Muscle layer of duodenum (tissue), 2 donors: ENCODE results near the gene TTI1.

Source experiments
- H3K27ac ChIP-seq: one replicate; pipeline ENCODE4 v1.7.0; 2013; ENCODE audit warnings: mild to moderate bottlenecking, low read length
- H3K27me3 ChIP-seq: one replicate; pipeline ENCODE4 v1.7.0; 2013; ENCODE audit warnings: low read depth, mild to moderate bottlenecking, control low read depth, low read length
- H3K36me3 ChIP-seq, 2 donors: one replicate each; pipeline ENCODE4 v1.7.0; 2013; ENCODE audit warnings: low read length in 2 of 2, control low read depth in 1 of 2, mild to moderate bottlenecking in 1 of 2; ENCODE audit not compliant: insufficient read depth in 2 of 2, control insufficient read depth in 1 of 2
- H3K4me1 ChIP-seq, 2 donors: one replicate each; pipeline ENCODE4 v1.7.0; 2013; ENCODE audit warnings: low read length in 2 of 2, mild to moderate bottlenecking in 2 of 2, control low read depth in 1 of 2, moderate library complexity in 1 of 2; ENCODE audit not compliant: insufficient read depth in 2 of 2, control insufficient read depth in 1 of 2
- H3K4me3 ChIP-seq, 2 donors: one replicate each; pipeline ENCODE4 v1.7.0; 2013; ENCODE audit warnings: low read length in 2 of 2, low read depth in 1 of 2, mild to moderate bottlenecking in 1 of 2
- H3K9me3 ChIP-seq, 2 donors: one replicate each; pipeline ENCODE4 v1.7.0; 2013; ENCODE audit warnings: low read length in 2 of 2, control low read depth in 1 of 2, mild to moderate bottlenecking in 1 of 2; ENCODE audit not compliant: control insufficient read depth in 1 of 2
- donor health status: healthy.

Gene TTI1

DNA sequence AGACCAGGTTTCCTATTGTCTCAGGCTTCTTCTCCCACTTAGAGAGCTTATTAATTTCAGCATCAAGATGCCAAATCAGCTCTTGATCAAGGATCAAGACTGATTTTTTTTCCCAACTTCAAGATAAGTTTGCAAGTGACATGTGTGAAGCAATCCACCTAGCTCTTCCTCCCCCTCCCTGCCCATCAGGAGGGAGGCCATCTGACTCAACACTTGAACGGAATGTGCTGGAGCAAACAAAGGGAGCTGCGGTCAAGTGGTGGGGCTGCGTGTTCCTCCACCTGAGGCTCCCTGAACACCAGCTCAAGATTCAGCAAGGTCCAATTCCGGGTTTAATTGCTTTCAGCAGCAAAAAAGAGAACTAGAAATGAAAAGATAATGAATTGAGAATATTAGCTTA, 38.7 kb downstream of the TTI1 start:
- peaks cover 0 to 18% of the 10 kb centered on the region in 2 donors for H3K4me1 ChIP-seq
- no peaks in the 10 kb centered on the region for H3K9me3 ChIP-seq
- H3K27me3 ChIP-seq: no peaks in the 10 kb centered on the region
- H3K27ac ChIP-seq: no peak overlapping the region
- H3K36me3 ChIP-seq: peaks cover 50 to 65% of the 10 kb centered on the region in 2 donors
- no peak overlapping the region for H3K4me3 ChIP-seq

DNA sequence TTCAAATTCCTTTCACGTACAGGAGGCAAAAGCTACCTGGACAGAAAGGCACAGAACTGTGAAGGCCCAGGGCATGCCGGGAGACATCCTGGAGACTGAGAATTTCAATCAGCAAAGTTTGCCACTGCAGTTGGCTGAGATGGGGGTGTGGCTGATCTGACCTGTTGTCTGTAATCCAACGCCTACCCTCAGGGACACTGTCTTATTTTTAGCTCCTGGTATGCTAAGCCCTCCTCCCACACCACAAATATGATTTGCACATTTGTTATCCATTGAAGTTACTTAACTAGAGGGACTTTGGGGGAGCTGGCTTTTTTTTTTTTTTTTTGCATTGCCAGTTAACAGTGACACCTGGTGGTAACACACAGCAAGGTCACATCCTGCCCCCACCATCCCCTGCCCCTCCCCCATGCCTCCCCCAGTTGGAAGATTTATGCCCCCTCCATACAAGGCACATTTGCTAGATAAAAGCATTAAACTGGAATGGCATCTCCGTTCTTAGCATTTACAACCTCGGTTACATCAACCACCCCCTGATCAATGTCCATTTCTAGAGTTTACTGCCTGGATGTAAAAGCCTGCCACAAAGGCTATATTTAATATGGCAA, 40.4 kb downstream of the TTI1 start:
- H3K4me1 ChIP-seq: peaks cover 0 to 18% of the 10 kb centered on the region in 2 donors
- peaks cover 36 to 55% of the 10 kb centered on the region in 2 donors for H3K36me3 ChIP-seq
- H3K9me3 ChIP-seq: no peaks in the 10 kb centered on the region
- no peak overlapping the region for H3K27ac ChIP-seq
- H3K27me3 ChIP-seq: no peaks in the 10 kb centered on the region
- no peak overlapping the region for H3K4me3 ChIP-seq

DNA sequence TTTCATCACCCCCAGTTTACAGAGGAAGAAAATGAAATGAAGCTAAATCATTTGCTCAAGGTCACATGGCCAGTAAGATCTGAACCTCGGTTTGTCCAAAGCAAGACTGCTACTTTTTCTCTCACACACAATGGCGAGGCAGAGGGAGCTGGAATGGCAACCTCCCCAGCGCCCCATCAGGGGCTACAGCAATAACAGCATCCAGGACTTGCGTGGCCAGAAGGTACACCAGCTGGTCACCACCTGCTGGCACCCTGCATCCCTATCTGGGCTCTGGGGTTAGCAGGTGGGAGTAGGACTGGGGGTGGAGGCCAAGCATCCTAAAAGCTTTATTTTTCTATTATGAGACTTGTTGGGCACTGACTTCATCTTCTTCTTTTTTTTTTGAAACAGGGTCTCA, 41.3 kb downstream of the TTI1 start:
- Histone ChIP-seq H3K27ac (no peak overlapping the region), H3K27me3 (no peaks in the 10 kb centered on the region), H3K36me3 (peaks cover 28 to 46% of the 10 kb centered on the region in 2 donors), H3K9me3 (no peaks in the 10 kb centered on the region), H3K4me1 (peaks cover 0 to 25% of the 10 kb centered on the region in 2 donors), H3K4me3 (no peak overlapping the region)

GRCh38 chr20:37991157-37991866, 41.9 kb downstream of the TTI1 start:
- Histone ChIP-seq H3K9me3 (no peaks in the 10 kb centered on the region), H3K4me3 (no peak overlapping the region), H3K27ac (no peak overlapping the region), H3K27me3 (no peaks in the 10 kb centered on the region), H3K4me1 (peaks cover 0 to 31% of the 10 kb centered on the region in 2 donors), H3K36me3 (peaks cover 22 to 40% of the 10 kb centered on the region in 2 donors)

GRCh38 chr20:37990571-37991151, 42.6 kb downstream of the TTI1 start:
- H3K36me3 ChIP-seq: peaks cover 16 to 33% of the 10 kb centered on the region in 2 donors
- no peaks in the 10 kb centered on the region for H3K27me3 ChIP-seq
- H3K4me1 ChIP-seq: peaks cover 0 to 32% of the 10 kb centered on the region in 2 donors
- H3K4me3 ChIP-seq: no peak overlapping the region
- no peak overlapping the region for H3K27ac ChIP-seq
- no peaks in the 10 kb centered on the region for H3K9me3 ChIP-seq

GRCh38 chr20:37989601-37990295, 43.5 kb downstream of the TTI1 start:
- Histone ChIP-seq H3K36me3 (peaks cover 7 to 24% of the 10 kb centered on the region in 2 donors), H3K4me1 (peaks cover 0 to 32% of the 10 kb centered on the region in 2 donors), H3K27ac (no peak overlapping the region), H3K4me3 (no peak overlapping the region), H3K9me3 (no peaks in the 10 kb centered on the region), H3K27me3 (no peaks in the 10 kb centered on the region)

DNA sequence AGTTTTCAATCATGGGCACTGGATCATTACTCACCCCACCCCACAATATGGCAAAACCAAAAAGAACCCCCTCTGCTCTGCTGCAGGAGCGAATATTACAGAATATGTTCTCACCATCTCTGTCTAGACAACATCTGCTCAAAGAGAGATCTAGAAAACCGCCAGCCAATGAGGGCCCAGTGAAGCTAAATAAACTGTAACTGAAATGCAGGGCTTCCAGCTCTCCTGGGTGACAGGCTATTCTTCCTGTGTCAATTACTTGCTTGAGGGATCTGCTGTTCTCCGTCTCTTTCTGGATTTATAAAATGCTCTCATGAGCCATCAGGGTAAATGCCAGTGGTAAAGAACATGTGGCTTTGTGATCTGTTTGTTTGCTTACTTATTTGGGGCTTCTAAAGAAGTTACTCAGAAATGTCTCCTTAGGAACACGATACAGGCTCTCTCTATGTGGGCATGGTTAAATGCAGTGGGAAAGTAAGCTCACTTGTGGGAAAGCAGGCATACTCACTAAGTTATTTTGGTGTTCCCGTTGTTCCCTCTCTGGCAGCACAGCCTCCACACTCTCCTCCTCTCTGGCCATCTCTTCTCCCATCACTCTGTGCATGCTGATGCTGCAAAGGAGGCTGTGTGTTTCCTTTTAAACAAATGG, 44.8 kb downstream of the TTI1 start:
- no peaks in the 10 kb centered on the region for H3K9me3 ChIP-seq
- H3K27ac ChIP-seq: no peak overlapping the region

DNA sequence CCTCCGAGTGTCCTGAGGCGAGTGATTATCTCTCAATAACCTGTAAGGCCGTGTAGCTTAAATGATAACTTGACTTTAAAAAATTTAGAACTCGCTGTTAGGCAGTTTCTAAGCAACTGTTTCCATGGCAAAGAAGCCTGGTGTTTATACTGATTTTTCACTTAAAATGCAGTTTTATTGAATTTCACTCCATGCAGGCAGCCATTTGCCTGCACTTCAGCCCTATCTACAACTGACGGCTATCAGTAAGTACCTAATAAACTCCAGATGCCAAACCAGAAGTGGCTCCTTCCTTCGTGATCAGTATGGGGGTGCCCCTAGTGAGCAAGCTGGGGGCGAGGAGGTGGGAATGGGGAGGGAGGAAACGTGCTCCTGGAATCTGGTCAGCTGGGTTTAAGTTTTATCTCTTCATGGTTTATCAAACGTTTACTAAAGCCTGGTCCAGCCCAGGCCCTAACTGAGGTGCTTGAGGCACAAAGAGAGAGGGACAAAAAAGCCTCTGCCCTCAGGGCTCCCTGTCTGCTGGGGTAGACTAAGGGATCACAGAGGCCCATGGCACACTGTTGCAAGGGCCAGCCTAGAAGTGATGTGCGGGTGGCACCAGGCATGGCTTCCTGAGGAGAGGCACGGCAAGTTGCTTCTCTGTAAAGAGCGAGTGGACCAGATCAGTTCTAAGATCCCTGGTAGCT, 45.5 kb downstream of the TTI1 start:
- Histone ChIP-seq H3K27me3 (no peaks in the 10 kb centered on the region), H3K27ac (no peak overlapping the region), H3K36me3 (peaks cover 0 to 24% of the 10 kb centered on the region in 2 donors), H3K4me3 (no peak overlapping the region), H3K4me1 (peaks cover 0 to 25% of the 10 kb centered on the region in 2 donors), H3K9me3 (no peaks in the 10 kb centered on the region)

More for the DNA sequence above, 44.8 kb downstream of the TTI1 start:
- Histone ChIP-seq H3K27me3 (no peaks in the 10 kb centered on the region), H3K4me1 (peaks cover 0 to 32% of the 10 kb centered on the region in 2 donors), H3K4me3 (no peak overlapping the region), H3K36me3 (peaks cover 0 to 18% of the 10 kb centered on the region in 2 donors)

- H3K36me3 ChIP-seq: peaks cover 0 to 27% of the 10 kb centered on the region in 2 donors
- no peak overlapping the region for H3K4me3 ChIP-seq
- no peaks in the 10 kb centered on the region for H3K27me3 ChIP-seq
- H3K4me1 ChIP-seq: peaks cover 0 to 22% of the 10 kb centered on the region in 2 donors
- H3K9me3 ChIP-seq: no peaks in the 10 kb centered on the region
- no peak overlapping the region for H3K27ac ChIP-seq
These were observed 46.2 kb downstream of the TTI1 start for GRCh38 chr20:37986873-37987601.
